HUES64 (cell line): Measurements from ENCODE around the gene THOP1.

Source experiments
- H3K27ac ChIP-seq: 2 replicates; pipeline ENCODE4 v1.7.0; 2013; ENCODE audit warnings: low read depth, low read length, inconsistent platforms
- H3K27me3 ChIP-seq: 2 replicates; pipeline ENCODE4 v1.6.1; 2013; ENCODE audit warnings: mild to moderate bottlenecking, low read length; ENCODE audit not compliant: insufficient read depth
- H3K36me3 ChIP-seq: 2 replicates; pipeline ENCODE4 v1.6.1; 2013; ENCODE audit warnings: mild to moderate bottlenecking, low read length; ENCODE audit not compliant: insufficient read depth
- H3K4me1 ChIP-seq: 2 replicates; pipeline ENCODE4 v1.6.1; 2013; ENCODE audit warnings: mild to moderate bottlenecking, low read length, moderate library complexity; ENCODE audit not compliant: insufficient read depth
- H3K4me3 ChIP-seq: 2 replicates; pipeline ENCODE4 v1.5.1; 2013; ENCODE audit warnings: mild to moderate bottlenecking, low read length, moderate library complexity
- H3K9ac ChIP-seq: 2 replicates; pipeline ENCODE4 v1.6.1; 2013; ENCODE audit warnings: mild to moderate bottlenecking, low read depth, low read length
- H3K9me3 ChIP-seq: 2 replicates; pipeline ENCODE4 v1.6.1; 2013; ENCODE audit warnings: low read depth, low read length; ENCODE audit not compliant: insufficient read depth
- WGBS: fragments of 150-250, 120-280 bp; methylation state at CpG from one replicate; pipeline ENCODE4 v1.1.7; 2013; ENCODE audit warnings: missing lambda C conversion rate; 5-methylcytosine and 5-hydroxymethylcytosine counted together

Gene THOP1

GRCh38 chr19:2755448-2755705, 29.9 kb upstream of the THOP1 start:
- H3K9me3 ChIP-seq = no peaks in the 10 kb centered on the region
- no peaks in the 10 kb centered on the region for H3K27me3 ChIP-seq
- no peak overlapping the region for H3K4me3 ChIP-seq
- no peaks in the 10 kb centered on the region for H3K4me1 ChIP-seq
- WGBS = 97% methylated on average over 16 of the region's 16 CpGs
- peaks cover 64% of the 10 kb centered on the region for H3K36me3 ChIP-seq
- H3K27ac ChIP-seq = no peak overlapping the region
- H3K9ac ChIP-seq = no peak overlapping the region

DNA sequence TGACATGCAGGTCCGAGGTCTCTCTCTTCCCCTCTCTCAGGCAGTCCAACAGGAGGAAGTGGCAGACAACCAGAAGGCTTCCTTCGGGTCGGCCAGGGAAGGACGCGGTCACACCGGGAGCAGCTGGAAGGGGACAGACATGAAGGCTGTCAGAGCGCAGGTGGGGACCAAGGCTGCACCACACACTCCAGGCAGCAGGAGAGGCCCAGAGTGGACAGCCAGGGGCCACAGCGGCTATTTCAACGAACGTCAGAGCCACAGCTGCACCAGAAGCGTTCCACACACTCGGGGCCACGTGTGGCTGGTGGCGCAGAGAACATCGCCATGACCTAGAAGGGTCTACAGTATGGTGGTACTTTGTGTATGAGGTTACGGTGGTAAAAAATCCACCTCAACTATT, 29.5 kb upstream of the THOP1 start:
- Histone ChIP-seq H3K27ac (no peak overlapping the region), H3K9ac (no peak overlapping the region), H3K4me1 (no peaks in the 10 kb centered on the region), H3K9me3 (no peaks in the 10 kb centered on the region), H3K27me3 (no peaks in the 10 kb centered on the region), H3K36me3 (peaks cover 68% of the 10 kb centered on the region), H3K4me3 (no peak overlapping the region)
- WGBS = 96% methylated on average over 15 of the region's 16 CpGs

DNA sequence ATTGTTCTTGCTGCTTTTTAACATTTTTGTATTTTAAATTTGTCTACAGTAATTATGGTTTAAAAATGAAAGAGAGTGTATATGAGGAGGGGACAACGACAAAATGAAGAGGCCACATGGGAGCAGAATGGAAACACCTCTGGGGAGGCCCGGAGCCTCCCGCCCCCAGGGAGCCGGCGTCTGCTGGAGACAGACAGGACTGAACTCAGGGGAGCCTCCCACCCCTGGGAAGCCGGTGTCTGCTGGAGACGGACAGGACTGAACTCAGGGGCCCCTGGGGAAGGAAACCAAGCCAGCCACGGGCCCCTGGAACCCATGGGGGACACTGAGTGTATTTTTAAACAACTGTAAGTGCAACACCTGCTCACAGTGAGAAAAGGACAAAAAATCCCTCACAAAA, 28.8 kb upstream of the THOP1 start:
- H3K27ac ChIP-seq = no peak overlapping the region
- 95% methylated on average over 8 of the region's 8 CpGs for WGBS
- peaks cover 75% of the 10 kb centered on the region for H3K36me3 ChIP-seq
- H3K9me3 ChIP-seq = no peaks in the 10 kb centered on the region
- H3K9ac ChIP-seq = no peak overlapping the region
- H3K27me3 ChIP-seq = no peaks in the 10 kb centered on the region
- H3K4me1 ChIP-seq = no peaks in the 10 kb centered on the region
- no peak overlapping the region for H3K4me3 ChIP-seq

DNA sequence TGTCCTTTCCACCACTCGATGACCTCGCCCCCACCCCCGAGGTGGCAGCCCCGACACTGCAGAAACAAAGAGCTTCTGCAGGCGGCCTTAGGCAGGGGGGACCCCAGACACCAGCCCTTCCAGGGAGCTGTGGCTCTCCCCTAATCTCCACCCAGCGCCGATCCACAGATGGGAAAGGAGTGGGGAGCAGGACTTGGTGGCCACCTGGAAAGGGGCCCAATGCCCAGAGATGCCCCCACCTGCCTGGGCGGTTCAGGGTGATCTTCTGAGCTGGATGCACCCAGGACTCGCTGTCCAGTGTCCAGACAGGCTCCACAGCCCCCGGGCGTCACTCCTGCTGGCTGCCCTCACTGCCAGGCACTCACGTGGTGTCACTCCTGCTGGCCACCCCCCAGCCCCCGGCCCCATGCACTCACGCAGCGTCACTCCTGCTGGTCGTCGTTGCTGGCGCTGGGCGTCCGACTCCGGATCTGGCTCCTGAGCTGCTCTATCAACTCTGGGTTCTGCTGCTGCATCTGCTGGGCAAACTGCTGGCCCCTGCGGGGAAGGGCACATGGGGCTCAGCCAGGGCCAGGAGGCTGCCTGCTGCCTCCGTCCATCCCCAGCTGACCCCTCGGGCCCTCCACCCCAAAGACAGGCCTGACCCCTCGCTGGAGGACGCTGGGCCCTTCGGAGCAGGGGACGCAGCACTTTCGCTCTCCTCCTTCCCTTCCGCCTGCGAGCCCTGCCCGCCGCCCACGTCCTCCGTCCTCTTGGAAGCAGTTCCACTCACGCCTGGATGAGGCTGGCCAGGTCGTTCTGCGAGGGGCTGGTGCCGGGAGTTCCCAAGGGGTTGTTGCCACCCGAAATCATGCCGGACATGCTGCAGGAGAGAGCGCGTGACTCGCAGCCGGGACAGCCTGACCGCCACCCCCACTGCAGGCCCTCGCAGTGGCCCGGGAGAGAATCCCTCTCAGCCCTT, 28.1 kb upstream of the THOP1 start:
- H3K9me3 ChIP-seq = no peaks in the 10 kb centered on the region
- no peaks in the 10 kb centered on the region for H3K4me1 ChIP-seq
- 96% methylated on average over 48 of the region's 48 CpGs for WGBS
- H3K27me3 ChIP-seq = no peaks in the 10 kb centered on the region
- H3K36me3 ChIP-seq = peaks cover 80% of the 10 kb centered on the region
- no peak overlapping the region for H3K27ac ChIP-seq
- no peak overlapping the region for H3K9ac ChIP-seq
- H3K4me3 ChIP-seq = no peak overlapping the region

DNA sequence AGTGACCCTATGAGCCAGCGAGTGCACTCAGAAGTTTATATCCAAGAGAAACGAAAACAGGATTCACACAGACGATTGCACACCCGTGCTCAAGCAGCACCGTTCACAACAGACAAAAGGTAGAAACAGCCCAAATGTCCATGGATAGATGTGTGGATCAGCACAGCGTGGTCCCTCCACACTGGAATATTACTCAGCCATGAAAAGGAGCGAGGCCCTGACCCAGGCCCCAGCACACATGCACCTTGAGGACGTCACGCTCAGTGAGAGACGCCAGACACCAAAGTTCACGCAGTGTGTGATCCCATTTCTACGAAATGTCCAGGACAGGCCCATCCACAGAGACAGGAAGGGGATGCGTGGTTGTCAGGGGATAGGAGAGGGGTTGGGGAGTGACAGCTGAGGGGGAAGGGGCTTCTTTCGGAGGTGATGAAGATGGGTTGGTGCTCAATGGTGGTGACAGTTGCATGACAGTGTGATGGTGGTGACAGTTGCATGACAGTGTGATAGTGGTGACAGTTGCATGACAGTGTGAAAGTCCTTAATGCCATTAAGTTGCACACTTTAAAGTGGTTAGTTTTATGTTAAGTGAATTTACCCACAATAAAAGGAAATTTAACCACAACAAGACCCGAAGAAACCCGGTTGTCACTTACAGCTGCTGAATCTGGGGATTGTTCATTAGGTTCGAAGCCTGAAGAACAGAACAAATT, 26.5 kb upstream of the THOP1 start:
- Histone ChIP-seq H3K9ac (no peak overlapping the region), H3K4me3 (no peak overlapping the region), H3K9me3 (no peaks in the 10 kb centered on the region), H3K27ac (no peak overlapping the region), H3K27me3 (no peaks in the 10 kb centered on the region), H3K4me1 (no peaks in the 10 kb centered on the region), H3K36me3 (peaks cover 90% of the 10 kb centered on the region)
- WGBS = 96% methylated on average over 17 of the region's 17 CpGs

GRCh38 chr19:2759362-2759761, 25.9 kb upstream of the THOP1 start:
- Histone ChIP-seq H3K9ac (no peak overlapping the region), H3K27ac (no peak overlapping the region), H3K4me1 (no peaks in the 10 kb centered on the region), H3K4me3 (no peak overlapping the region), H3K27me3 (no peaks in the 10 kb centered on the region), H3K36me3 (peaks cover 90% of the 10 kb centered on the region), H3K9me3 (no peaks in the 10 kb centered on the region)
- WGBS = 96% methylated on average over 17 of the region's 17 CpGs

DNA sequence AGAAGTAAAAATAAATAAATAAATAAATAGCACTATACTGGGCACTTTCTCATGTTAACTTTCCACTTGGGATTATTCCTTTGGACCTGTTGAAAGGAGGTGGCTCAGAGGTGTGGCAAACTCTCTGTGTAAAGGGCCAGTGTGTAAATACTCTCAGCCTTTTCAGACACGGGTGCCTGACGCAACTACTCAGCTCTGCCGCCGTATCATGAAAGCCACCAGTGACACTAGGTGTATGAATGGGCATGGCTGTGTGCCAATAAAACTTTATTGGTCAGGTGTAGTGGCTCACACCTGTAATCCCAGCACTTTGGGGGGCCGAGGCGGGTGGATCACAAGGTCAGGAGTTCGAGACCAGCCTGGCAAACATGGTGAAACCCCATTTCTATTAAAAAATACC, 25.3 kb upstream of the THOP1 start:
- H3K9ac ChIP-seq = no peak overlapping the region
- H3K4me3 ChIP-seq = no peak overlapping the region

GRCh38 chr19:2761309-2761677, 24.0 kb upstream of the THOP1 start:
- H3K27me3 ChIP-seq = no peaks in the 10 kb centered on the region
- no peak overlapping the region for H3K4me3 ChIP-seq
- WGBS = 95% methylated on average over 16 of the region's 16 CpGs
- H3K9me3 ChIP-seq = no peaks in the 10 kb centered on the region
- no peaks in the 10 kb centered on the region for H3K4me1 ChIP-seq
- H3K27ac ChIP-seq = no peak overlapping the region
- H3K36me3 ChIP-seq = peaks cover 89% of the 10 kb centered on the region
- H3K9ac ChIP-seq = no peak overlapping the region

More for the DNA sequence above, 25.3 kb upstream of the THOP1 start:
- WGBS = 97% methylated on average over 7 of the region's 7 CpGs
- Histone ChIP-seq H3K36me3 (peaks cover 90% of the 10 kb centered on the region), H3K27me3 (no peaks in the 10 kb centered on the region), H3K27ac (no peak overlapping the region), H3K4me1 (no peaks in the 10 kb centered on the region), H3K9me3 (no peaks in the 10 kb centered on the region)

DNA sequence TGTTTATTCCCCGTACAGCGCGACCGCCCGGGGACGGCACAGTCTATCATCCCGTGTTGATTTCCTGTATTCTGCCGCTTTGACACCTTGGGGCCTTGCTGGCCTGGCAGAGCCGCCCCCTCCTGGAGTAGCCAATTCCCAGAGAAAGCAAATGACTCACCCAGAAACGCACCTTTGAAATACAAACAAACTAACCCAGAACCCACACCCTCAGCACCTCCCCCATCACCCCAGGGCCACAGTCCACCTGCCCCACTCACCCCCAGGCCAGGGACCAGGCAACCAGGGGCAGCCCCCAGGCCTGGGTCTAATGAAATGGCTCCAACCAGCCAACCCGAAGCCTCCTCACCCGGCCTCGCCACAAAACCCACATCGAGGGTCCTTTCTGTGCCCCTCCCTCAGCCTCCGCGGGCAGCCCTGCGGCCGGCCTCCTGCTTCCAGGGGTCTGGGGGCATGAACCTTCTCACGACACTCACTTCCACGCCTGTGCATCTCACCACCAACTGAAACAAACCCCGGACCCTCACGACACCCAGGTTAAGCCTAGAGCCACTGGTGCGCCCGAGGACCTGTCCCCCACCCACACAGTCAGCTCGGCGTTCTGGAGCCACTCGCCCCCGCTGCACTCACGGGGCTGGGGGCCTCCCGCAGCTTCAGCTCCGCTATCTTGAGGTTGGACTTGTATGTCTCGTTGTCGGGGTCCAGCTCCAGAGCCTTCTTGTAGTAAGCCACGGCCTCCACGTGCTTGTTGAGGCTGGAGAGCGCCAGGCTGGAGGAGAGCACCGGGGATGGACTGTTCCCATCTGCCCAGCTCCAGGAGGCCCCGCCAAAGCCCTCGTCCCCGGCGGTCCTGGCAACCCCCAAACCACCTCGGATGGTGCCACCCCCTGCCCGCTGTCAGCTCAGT, 23.2 kb upstream of the THOP1 start:
- 94% methylated on average over 43 of the region's 43 CpGs for WGBS
- Histone ChIP-seq H3K36me3 (peaks cover 89% of the 10 kb centered on the region), H3K9ac (no peak overlapping the region), H3K4me1 (no peaks in the 10 kb centered on the region), H3K9me3 (no peaks in the 10 kb centered on the region), H3K4me3 (no peak overlapping the region), H3K27ac (no peak overlapping the region), H3K27me3 (no peaks in the 10 kb centered on the region)

DNA sequence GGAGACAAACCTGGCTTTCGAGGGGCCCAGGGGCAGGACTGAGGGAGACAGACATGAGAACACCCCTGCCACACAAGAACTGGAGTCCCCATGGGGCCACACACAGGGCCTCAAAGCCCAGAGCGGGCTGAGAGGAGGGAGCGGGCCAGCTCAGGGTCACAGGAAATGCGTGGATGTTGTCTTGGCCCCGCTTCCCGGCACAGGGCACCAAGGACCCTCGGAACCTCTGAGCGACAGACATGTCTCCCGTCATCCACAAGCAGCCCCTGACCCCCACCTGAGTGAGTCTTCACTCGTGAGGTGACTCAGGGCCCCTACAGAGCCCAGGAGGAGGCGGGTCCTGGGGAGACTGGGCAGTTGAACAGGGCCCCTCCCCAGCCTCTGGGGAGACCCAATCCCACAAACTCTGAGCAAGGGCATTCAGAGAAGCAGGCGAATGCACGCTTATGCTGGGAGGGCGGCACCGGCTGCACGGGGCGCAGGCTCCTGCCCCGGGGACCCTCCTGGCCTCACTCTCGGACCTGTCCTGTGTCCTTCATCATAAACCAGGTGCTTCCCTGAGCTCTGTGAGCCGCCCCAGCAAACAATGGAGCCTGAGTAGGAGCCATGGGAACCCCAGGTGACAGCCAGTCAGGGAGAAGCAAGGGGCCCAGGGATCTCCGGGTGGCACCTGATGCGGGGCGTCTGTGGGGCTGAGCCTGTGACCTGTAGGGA, 22.4 kb upstream of the THOP1 start:
- Histone ChIP-seq H3K9ac (no peak overlapping the region), H3K4me3 (no peak overlapping the region), H3K9me3 (no peaks in the 10 kb centered on the region), H3K27ac (no peak overlapping the region), H3K4me1 (no peaks in the 10 kb centered on the region), H3K36me3 (peaks cover 88% of the 10 kb centered on the region), H3K27me3 (no peaks in the 10 kb centered on the region)
- WGBS = 93% methylated on average over 23 of the region's 23 CpGs
